Left ventricle myocardium inferior (tissue), 1 donor: Measurements from ENCODE around the gene MOB1A. TPM values are rescaled to one million over a fixed set of nuclear protein-coding genes. Genes with fewer than 3 reads are reported as not detected.
"Not testable (repeated sequence)": the region's sequence is repeated elsewhere in the genome, so short reads cannot be mapped to it uniquely, and the experiment has no call there.

Experiments
- DNase-seq: peaks from one replicate; pipeline ENCODE4 v3.0.0-alpha.2; 2020
- H3K27ac ChIP-seq: fragments of 200-600 bp; replicated peaks from 2 replicates; pipeline ENCODE4 v1.8.0; 2021
- H3K27me3 ChIP-seq: fragments of 200-600 bp; 2 replicates; pipeline ENCODE4 v1.8.0; 2021; ENCODE audit warnings: low read depth
- H3K36me3 ChIP-seq: fragments of 200-600 bp; 2 replicates; pipeline ENCODE4 v1.8.0; 2021
- H3K4me1 ChIP-seq: fragments of 200-600 bp; 2 replicates; pipeline ENCODE4 v1.8.0; 2021
- H3K4me3 ChIP-seq: fragments of 200-600 bp; 2 replicates; pipeline ENCODE4 v1.8.0; 2021; ENCODE audit warnings: mild to moderate bottlenecking, moderate library complexity
- H3K9me3 ChIP-seq: fragments of 200-600 bp; replicated peaks from 2 replicates; pipeline ENCODE4 v1.8.0; 2021
- CTCF ChIP-seq: fragments of 200-600 bp; IDR thresholded peaks from 2 replicates; pipeline ENCODE4 v1.8.0; 2021; ENCODE audit warnings: antibody characterized with exemption, mild to moderate bottlenecking, borderline replicate concordance
- intact Hi-C: fragments of 100-400 bp; cut with micrococcal nuclease; formaldehyde crosslinking; loops from one replicate; pipeline ENCODE4 v1.11.0; 2022
- total RNA-seq: library from RNA; stranded (reverse); fragmentation: NEBNext Ultra II Directional; extraction: Animal tissue kit (Norgen Biotek cat#: 25700); gene quantifications from one replicate; pipeline ENCODE4 v1.2.1, GENCODE V29; 2021
- donor health status: DM: no; HTN: yes; CAD: no; lungs with severe emphysema.

Gene MOB1A
- total RNA-seq, 1 donor from 2014 or later, result 54.9 TPM

DNA sequence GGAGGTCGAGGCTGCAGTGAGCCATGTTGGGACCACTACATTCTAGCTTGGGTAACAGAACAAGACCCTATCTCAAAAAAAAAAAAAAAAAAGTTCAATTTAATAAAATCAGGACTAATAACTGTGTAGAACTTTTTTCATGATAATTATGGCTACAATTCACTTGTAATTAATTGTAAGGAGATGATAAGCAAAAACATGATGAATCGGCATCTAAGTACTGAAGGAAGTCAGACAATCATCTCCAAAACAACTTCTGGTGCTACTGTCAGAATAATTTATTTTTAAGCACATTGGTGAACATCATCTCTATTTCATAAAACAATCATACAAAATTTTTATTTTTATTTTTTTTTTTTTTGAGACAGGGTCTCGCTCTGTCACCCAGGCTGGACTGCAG, 10.0 kb upstream of the MOB1A start:
- Histone ChIP-seq H3K4me1 (peaks cover 4% of the 10 kb centered on the region), H3K9me3 (no peaks in the 10 kb centered on the region), H3K27me3 (no peaks in the 10 kb centered on the region), H3K4me3 (no peak overlapping the region), H3K27ac (no peak overlapping the region), H3K36me3 (no peaks in the 10 kb centered on the region)
- DNase-seq, result no peak
- intact Hi-C loops, result no loop called here
- TF ChIP-seq CTCF, result no peak

DNA sequence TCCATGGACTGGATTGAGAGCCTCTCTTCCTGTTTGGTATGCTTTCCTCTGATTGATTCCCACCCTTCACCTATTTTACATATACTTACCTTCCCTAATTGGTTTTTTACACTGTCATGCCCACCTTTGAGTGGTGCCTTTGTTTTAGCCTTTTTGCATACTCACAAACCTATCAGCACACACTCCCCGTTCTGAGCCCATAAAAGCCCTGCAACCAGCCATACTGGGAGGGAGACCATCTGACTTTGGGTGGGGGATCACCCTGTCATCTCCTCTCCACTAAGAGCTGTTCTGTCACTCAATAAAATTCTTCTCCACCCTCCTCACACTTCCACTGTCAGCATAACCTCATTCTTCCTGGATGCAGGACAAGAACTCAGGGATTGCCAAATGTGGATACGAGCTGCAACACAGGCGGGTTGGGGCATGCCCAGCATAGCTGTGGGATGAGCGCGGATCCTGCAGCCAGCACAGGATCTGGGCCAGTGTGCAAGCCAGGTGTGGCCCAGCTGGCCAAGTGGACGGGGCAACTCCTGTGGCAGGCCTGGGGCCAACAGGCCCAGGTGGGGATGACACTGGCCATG, 9.4 kb upstream of the MOB1A start:
- no peak for DNase-seq
- H3K4me3 ChIP-seq, result no peak overlapping the region
- H3K9me3 ChIP-seq, result no peaks in the 10 kb centered on the region
- no peak overlapping the region for H3K27ac ChIP-seq
- no peak for TF ChIP-seq CTCF
- H3K27me3 ChIP-seq, result no peaks in the 10 kb centered on the region
- intact Hi-C loops, result no loop called here
- no peaks in the 10 kb centered on the region for H3K36me3 ChIP-seq
- H3K4me1 ChIP-seq, result peaks cover 4% of the 10 kb centered on the region

- H3K9me3 ChIP-seq, H3K27ac ChIP-seq, H3K4me3 ChIP-seq, H3K4me1 ChIP-seq, H3K27me3 ChIP-seq, DNase-seq, intact Hi-C loops, H3K36me3 ChIP-seq: not testable (repeated sequence)
Observed at GRCh38 chr2:74186706-74187105, 8.0 kb upstream of the MOB1A start.

DNA sequence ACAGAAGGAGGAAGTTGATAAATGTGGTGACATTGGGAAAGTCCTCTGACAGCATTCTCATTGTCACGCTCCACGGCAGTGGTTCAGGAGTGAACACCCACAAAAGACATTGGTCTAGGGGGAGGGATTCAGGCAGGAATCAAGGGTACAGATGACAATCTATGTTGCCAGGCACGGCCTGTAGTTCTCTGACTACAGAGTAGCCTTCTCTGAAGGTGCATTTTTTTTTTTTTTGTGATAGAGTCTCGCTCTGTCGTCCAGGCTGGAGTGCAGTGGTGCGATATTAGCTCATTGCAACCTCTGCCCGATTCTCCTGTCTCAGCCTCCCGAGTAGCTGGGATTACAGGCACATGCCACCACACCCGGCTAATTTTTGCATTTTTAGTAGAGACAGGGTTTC, 7.4 kb upstream of the MOB1A start:
- no peak overlapping the region for H3K4me3 ChIP-seq
- intact Hi-C loops, result no loop called here
- no peak for DNase-seq
- no peaks in the 10 kb centered on the region for H3K9me3 ChIP-seq
- H3K27ac ChIP-seq, result peak overlapping the region; percentile 48
- no peaks in the 10 kb centered on the region for H3K27me3 ChIP-seq
- H3K36me3 ChIP-seq, result no peaks in the 10 kb centered on the region
- H3K4me1 ChIP-seq, result peaks cover 4% of the 10 kb centered on the region
- TF ChIP-seq CTCF, result no peak

GRCh38 chr2:74183878-74184277, 5.2 kb upstream of the MOB1A start:
- no peak overlapping the region for H3K4me3 ChIP-seq
- no peak overlapping the region for H3K27ac ChIP-seq
- no peaks in the 10 kb centered on the region for H3K36me3 ChIP-seq
- H3K27me3 ChIP-seq, result no peaks in the 10 kb centered on the region
- intact Hi-C loops, result no loop called here
- TF ChIP-seq CTCF, result no peak
- no peak for DNase-seq
- H3K9me3 ChIP-seq, result no peaks in the 10 kb centered on the region
- peaks cover 9% of the 10 kb centered on the region for H3K4me1 ChIP-seq

DNA sequence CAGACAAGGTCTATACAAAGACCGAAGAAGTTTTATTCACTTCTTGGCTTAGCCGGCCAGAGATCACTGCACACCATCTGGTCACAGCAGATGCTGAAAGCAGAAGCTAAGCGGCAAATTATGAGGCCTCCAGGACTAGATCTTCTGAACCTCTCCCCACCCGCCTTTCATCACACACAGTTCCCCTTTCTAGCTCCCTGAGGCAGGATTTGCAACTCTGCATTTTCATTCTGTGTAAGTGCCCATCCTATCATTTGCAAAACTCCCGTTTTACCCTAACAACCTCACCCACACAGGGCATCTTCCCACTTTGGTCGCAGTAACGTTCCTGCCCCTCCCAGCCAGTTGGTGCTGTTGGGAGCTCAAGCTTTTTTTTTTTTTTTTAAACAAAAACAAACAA, 3.1 kb upstream of the MOB1A start:
- Histone ChIP-seq H3K27ac (peak overlapping the region; percentile 38), H3K4me3 (no peak overlapping the region), H3K36me3 (no peaks in the 10 kb centered on the region), H3K27me3 (no peaks in the 10 kb centered on the region), H3K4me1 (peaks cover 24% of the 10 kb centered on the region), H3K9me3 (no peaks in the 10 kb centered on the region)
- TF ChIP-seq CTCF, result no peak
- DNase-seq, result no peak
- intact Hi-C loops, result no loop called here
